Upper lobe of left lung (tissue), 4 donors: ENCODE measurements around the gene VSTM4.

Experiments used
- CTCF ChIP-seq, 6 experiments: fragments of 450-650 bp in 4 of 6; fragments of 200-600 bp in 2 of 6; sonication (generic) in 2 of 6; IDR thresholded peaks; one replicate each; pipeline ENCODE4 v1.5.1; 2016 to 2019; ENCODE audit warnings: antibody characterized with exemption in 6 of 6
- EP300 ChIP-seq, 4 donors: sonication (generic); formaldehyde crosslinking; IDR thresholded peaks; one replicate each; pipeline ENCODE4 v1.5.1; 2017; ENCODE audit warnings: antibody characterized with exemption in 4 of 4, control low read depth in 2 of 4
- POLR2A ChIP-seq, 4 donors: fragments of 450-650 bp; IDR thresholded peaks; one replicate each; pipeline ENCODE4 v1.5.1; 2016 to 2017; ENCODE audit warnings: antibody characterized with exemption in 4 of 4, mild to moderate bottlenecking in 2 of 4

- TF ChIP-seq CTCF (IDR thresholded peaks at IDR 0.05) (no peak), POLR2A (IDR thresholded peaks at IDR 0.05) (no peak), EP300 (IDR thresholded peaks at IDR 0.05) (no peak)
Measured at GRCh38 chr10:49089557-49090188, 25.6 kb downstream of the VSTM4 start.
